ENCODE results near the gene PFN1. TPM values are rescaled to one million over a fixed set of nuclear protein-coding genes. Genes with fewer than 3 reads are reported as not detected.

PFN1 gene
- total and polyA plus RNA-seq, 2 donors (not counting 3 experiments of a cell fraction or from before 2014, with no cell fraction given): 1,191 to 1,577 TPM

DNA sequence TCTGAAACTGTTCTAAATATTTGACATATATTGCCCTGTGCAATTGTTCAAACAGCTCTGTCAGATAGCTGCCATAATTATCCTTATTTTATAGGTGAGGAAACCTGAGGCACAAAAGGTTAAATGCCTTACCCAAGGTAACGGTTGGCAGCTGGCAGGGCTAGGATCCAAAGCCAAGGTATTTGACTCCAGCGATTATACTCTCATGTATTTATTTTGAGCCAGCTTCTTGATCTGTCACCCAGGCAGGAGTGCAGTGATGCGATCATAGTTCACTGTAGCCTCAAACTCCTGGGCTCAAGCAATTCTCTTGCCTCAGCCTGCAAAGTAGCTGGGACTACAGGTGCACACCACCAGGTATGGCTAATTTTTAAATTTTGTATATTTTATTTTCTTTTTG lies 9.8 kb upstream of the PFN1 start:
- dilution Hi-C loops (cut with MboI; ENCODE audit: extremely low pct_ligation_motif_present, low sequenced_read_pairs) (no loop called here), intact Hi-C loops (cut with micrococcal nuclease) (no loop called here)
- Histone ChIP-seq H3K4me3 (replicated peaks in 1 of 3; ENCODE audit: insufficient read depth in 1 of 3, low read depth in 1 of 3, low read length in 3 of 3) (no peak overlapping the region), H3K27ac (ENCODE audit: insufficient read depth, low read depth, low read length) (no peak overlapping the region), H3K4me1 (ENCODE audit: control insufficient read depth, extremely low read depth, insufficient read depth, low read length) (peaks cover 10% of the 10 kb centered on the region), H3K9me1 (replicated peaks; ENCODE audit: control insufficient read depth, extremely low read depth, insufficient read depth, low read length) (no peaks in the 10 kb centered on the region), H2AFZ (ENCODE audit: low read depth, low read length) (no peak overlapping the region), H3K36me3 (ENCODE audit: control insufficient read depth in 2 of 2, extremely low read depth in 1 of 2, insufficient read depth in 2 of 2, low read length in 2 of 2) (peaks cover 0 to 7% of the 10 kb centered on the region in 2 experiments), H3K9me3 (replicated peaks; ENCODE audit: control insufficient read depth, insufficient read depth, low read length) (no peaks in the 10 kb centered on the region), H3K79me2 (ENCODE audit: control insufficient read depth, insufficient read depth, low read length) (no peaks in the 10 kb centered on the region), H3K27me3 (ENCODE audit: control insufficient read depth in 2 of 2, insufficient read depth in 2 of 2, low read length in 2 of 2) (no peaks in the 10 kb centered on the region), H3K4me2 (ENCODE audit: insufficient read depth, low read length) (no peak overlapping the region), H4K20me1 (replicated peaks; ENCODE audit: control insufficient read depth, extremely low read depth, insufficient read depth, low read length) (no peaks in the 10 kb centered on the region), H3K9ac (replicated peaks; ENCODE audit: extremely low read depth, insufficient read depth, low read length) (no peak overlapping the region)
- POLR2A ChIA-PET: interaction anchor here (0.7 kb wide), 1 partner anchor 10 kb away, joined by 4 read pairs; the partner anchor contains the start of gene PFN1
- no peak for FAIRE-seq
- BruUV-seq (replicated peaks): no TSS peak
- TF ChIP-seq, protein P1, sequence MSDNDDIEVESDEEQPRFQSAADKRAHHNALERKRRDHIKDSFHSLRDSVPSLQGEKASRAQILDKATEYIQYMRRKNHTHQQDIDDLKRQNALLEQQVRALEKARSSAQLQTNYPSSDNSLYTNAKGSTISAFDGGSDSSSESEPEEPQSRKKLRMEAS (IDR thresholded peaks at IDR 0.05; ENCODE audit: insufficient read depth, insufficient read length): no peak
- TF ChIP-seq JUN (IDR thresholded peaks at IDR 0.05; ENCODE audit: borderline replicate concordance, insufficient read depth, insufficient read length, low read depth) (no peak), POLR2A (IDR thresholded peaks at IDR 0.05; ENCODE audit: low read depth, low read length) (no peak), FOS (IDR thresholded peaks at IDR 0.05; ENCODE audit: borderline replicate concordance, insufficient read depth, low read length) (no peak), MYC (IDR thresholded peaks at IDR 0.05; ENCODE audit: low read depth, low read length) (no peak), EZH2 (IDR thresholded peaks at IDR 0.05; ENCODE audit: borderline replicate concordance, low read depth, low read length, severe bottlenecking) (no peak), GATA2 (IDR thresholded peaks at IDR 0.05; ENCODE audit: insufficient read depth, insufficient read length, low read depth, low read length) (no peak), POLR2AphosphoS5 (IDR thresholded peaks at IDR 0.05; ENCODE audit: insufficient read depth, low read depth, low read length) (no peak)
- TF ChIP-seq, protein P2, sequence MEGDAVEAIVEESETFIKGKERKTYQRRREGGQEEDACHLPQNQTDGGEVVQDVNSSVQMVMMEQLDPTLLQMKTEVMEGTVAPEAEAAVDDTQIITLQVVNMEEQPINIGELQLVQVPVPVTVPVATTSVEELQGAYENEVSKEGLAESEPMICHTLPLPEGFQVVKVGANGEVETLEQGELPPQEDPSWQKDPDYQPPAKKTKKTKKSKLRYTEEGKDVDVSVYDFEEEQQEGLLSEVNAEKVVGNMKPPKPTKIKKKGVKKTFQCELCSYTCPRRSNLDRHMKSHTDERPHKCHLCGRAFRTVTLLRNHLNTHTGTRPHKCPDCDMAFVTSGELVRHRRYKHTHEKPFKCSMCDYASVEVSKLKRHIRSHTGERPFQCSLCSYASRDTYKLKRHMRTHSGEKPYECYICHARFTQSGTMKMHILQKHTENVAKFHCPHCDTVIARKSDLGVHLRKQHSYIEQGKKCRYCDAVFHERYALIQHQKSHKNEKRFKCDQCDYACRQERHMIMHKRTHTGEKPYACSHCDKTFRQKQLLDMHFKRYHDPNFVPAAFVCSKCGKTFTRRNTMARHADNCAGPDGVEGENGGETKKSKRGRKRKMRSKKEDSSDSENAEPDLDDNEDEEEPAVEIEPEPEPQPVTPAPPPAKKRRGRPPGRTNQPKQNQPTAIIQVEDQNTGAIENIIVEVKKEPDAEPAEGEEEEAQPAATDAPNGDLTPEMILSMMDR (IDR thresholded peaks at IDR 0.05; ENCODE audit: extremely low read depth in 1 of 2, insufficient read depth in 1 of 2, low read depth in 1 of 2, low read length in 2 of 2): no peak
- CTCF ChIA-PET: interaction anchor here (1.1 to 3.3 kb wide), 2 partner anchors 49 to 55 kb away, joined by 4 to 22 read pairs; partner anchors contain the start of gene CHRNE
- DNase-seq (ENCODE audit: low read depth, low spot score): no peak

Data from endothelial cell of umbilical vein (primary cell).